SK-N-MC (cell line): ENCODE measurements around the gene NAGA.
"Not testable (repeated sequence)": the region's sequence is repeated elsewhere in the genome, so short reads cannot be mapped to it uniquely, and the experiment has no call there.

Experiments used
- EZH2 ChIP-seq: fragments of 200-600 bp; sonication (generic); IDR thresholded peaks from one replicate; pipeline ENCODE4 v1.6.1; 2017; ENCODE audit warnings: antibody characterized with exemption
- FOXP2 ChIP-seq: optimal IDR thresholded peaks from 2 replicates; pipeline ENCODE3; 2011; ENCODE audit warnings: mild to moderate bottlenecking, moderate library complexity; ENCODE audit not compliant: insufficient read depth; ENCODE audit errors: extremely low read length, control extremely low read depth
- POLR2AphosphoS5 ChIP-seq: IDR thresholded peaks from 2 replicates; pipeline ENCODE4 v1.6.1; 2012; ENCODE audit warnings: mild to moderate bottlenecking, low read depth, low read length, borderline replicate concordance

DNA sequence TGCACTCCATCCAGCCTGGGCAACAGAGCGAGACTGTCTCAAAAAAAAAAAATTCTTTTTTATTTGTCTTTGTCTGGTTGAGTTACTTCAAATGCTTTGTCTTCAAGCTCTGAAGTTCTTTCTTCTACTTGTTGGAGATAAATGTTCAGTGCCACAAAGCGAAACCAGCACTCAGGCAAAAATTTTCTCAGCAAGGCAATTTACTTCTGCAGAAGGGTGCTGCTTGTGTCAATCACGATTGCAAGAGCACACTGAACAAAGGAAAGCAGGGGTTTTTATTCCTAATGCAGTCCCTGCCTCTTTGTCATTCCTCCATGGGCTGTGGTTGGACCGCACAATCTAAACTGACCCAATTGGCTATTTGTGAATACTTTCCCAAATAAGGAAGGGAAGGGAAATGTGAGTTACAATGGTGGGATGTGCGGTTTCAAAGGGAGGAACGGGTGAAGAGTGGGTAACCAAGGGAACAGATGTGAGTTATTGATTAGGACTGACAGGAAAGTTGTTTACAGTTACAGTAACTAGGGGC is 33.8 kb upstream of the NAGA start:
- TF ChIP-seq POLR2AphosphoS5, EZH2, FOXP2: not testable (repeated sequence)
